Panc1 (cell line): ENCODE measurements around the gene ATP1A3. TPM values are rescaled to one million over a fixed set of nuclear protein-coding genes. Genes with fewer than 3 reads are reported as not detected.
"Not testable (repeated sequence)": the region's sequence is repeated elsewhere in the genome, so short reads cannot be mapped to it uniquely, and the experiment has no call there.

Experiments
- ATAC-seq: fragments of 200-7000 bp; cut with Tn5 transposase; 2 replicates; pipeline ENCODE4 v1.9.1; 2020; ENCODE audit warnings: mild to moderate bottlenecking, moderate library complexity
- BruUV-seq: library from RNA; stranded (reverse); fragments of 400-500 nt; replicated peaks from 2 replicates; lab custom pipeline; 2021; lab: Mats Ljungman, UMichigan
- CTCF ChIA-PET: fragments of 300-600 bp; sonication (Branson Sonifier 250); formaldehyde crosslinking; loops from one replicate; lab custom pipeline; 2022; ENCODE audit warnings: antibody characterized with exemption; lab: Charles Lee
- POLR2A ChIA-PET: fragments of 300-600 bp; sonication (Branson Sonifier 250); formaldehyde crosslinking; loops from one replicate; lab custom pipeline; 2022; ENCODE audit warnings: antibody characterized with exemption; lab: Charles Lee
- DNase-seq: peaks from one replicate; pipeline ENCODE4 v3.0.0-alpha.2; 2010; ENCODE audit warnings: low read depth, low spot score
- H3K27ac ChIP-seq: 2 replicates; pipeline ENCODE4 v1.5.1; 2011; ENCODE audit warnings: mild to moderate bottlenecking, low read length, inconsistent platforms
- H3K27me3 ChIP-seq: fragments of 200-500 bp; sonication (Bioruptor generic); 2 replicates; pipeline ENCODE4 v1.6.0; 2014; ENCODE audit warnings: low read length, inconsistent platforms; ENCODE audit not compliant: control insufficient read depth, insufficient read depth
- H3K36me3 ChIP-seq: fragments of 200-500 bp; sonication (Bioruptor generic); 2 replicates; pipeline ENCODE4 v1.5.1; 2014; ENCODE audit warnings: inconsistent platforms, mild to moderate bottlenecking, low read length, moderate library complexity; ENCODE audit not compliant: control insufficient read depth, insufficient read depth
- H3K4me1 ChIP-seq: 2 replicates; pipeline ENCODE4 v1.5.1; 2011; ENCODE audit warnings: inconsistent platforms, mild to moderate bottlenecking, low read length, moderate library complexity; ENCODE audit not compliant: control insufficient read depth, insufficient read depth
- H3K4me3 ChIP-seq, 2 experiments: 2 replicates each; pipeline ENCODE4 v1.5.1; 2011 to 2012; ENCODE audit warnings: low read depth in 2 of 2, low read length in 2 of 2, mild to moderate bottlenecking in 2 of 2, inconsistent platforms in 1 of 2, moderate library complexity in 1 of 2
- H3K9me3 ChIP-seq: fragments of 200-500 bp; sonication (Bioruptor generic); 2 replicates; pipeline ENCODE4 v1.5.1; 2014; ENCODE audit warnings: low read depth, mild to moderate bottlenecking, inconsistent platforms, low read length, moderate library complexity; ENCODE audit not compliant: control insufficient read depth, insufficient read depth
- CTCF ChIP-seq: fragments of 450-650 bp; IDR thresholded peaks from 2 replicates; pipeline ENCODE4 v1.5.1; 2017; ENCODE audit warnings: mild to moderate bottlenecking
- POLR2AphosphoS5 ChIP-seq: IDR thresholded peaks from 2 replicates; pipeline ENCODE4 v1.6.1; 2012; ENCODE audit warnings: mild to moderate bottlenecking, low read depth, low read length, moderate library complexity
- REST ChIP-seq, 2 experiments: IDR thresholded peaks; 2 replicates each; pipeline ENCODE4 v1.6.1; 2011 to 2012; ENCODE audit warnings: low read depth in 2 of 2, control low read depth in 1 of 2, low read length in 1 of 2, mild to moderate bottlenecking in 1 of 2, moderate library complexity in 1 of 2; ENCODE audit not compliant: insufficient read depth in 1 of 2
- SIN3A ChIP-seq: IDR thresholded peaks from 2 replicates; pipeline ENCODE4 v1.6.1; 2012; ENCODE audit warnings: low read depth, mild to moderate bottlenecking, low read length, moderate library complexity, borderline replicate concordance; ENCODE audit not compliant: insufficient read depth
- TCF7L2 ChIP-seq: IDR thresholded peaks from 2 replicates; pipeline ENCODE4 v1.6.1; 2011; ENCODE audit warnings: mild to moderate bottlenecking, low read depth, low read length, inconsistent platforms
- in situ Hi-C: cut with HindIII; loops from 2 replicates; pipeline ENCODE4 v1.10.0; 2016; ENCODE audit warnings: low sequenced_read_pairs, low pct_unique_long_range_greater_than_20kb
- intact Hi-C: fragments of 100-400 bp; cut with micrococcal nuclease; formaldehyde crosslinking; loops from one replicate; pipeline ENCODE4 v1.10.0; 2022; ENCODE audit not compliant: unreplicated experiment
- total RNA-seq: library from RNA; stranded (reverse); gene quantifications from one replicate; pipeline ENCODE4 v1.2.1, GENCODE V29; 2021; ENCODE audit not compliant: unreplicated experiment

The ATP1A3 gene
- total RNA-seq, 1 experiment from 2014 or later, result 4.9 TPM

GRCh38 chr19:42017040-42017439 is 23.0 kb upstream of the ATP1A3 start:
- Histone ChIP-seq H3K36me3 (no peaks in the 10 kb centered on the region), H3K27me3 (no peaks in the 10 kb centered on the region), H3K4me3 (no peak overlapping the region), H3K27ac (no peak overlapping the region), H3K9me3 (no peaks in the 10 kb centered on the region), H3K4me1 (no peaks in the 10 kb centered on the region)
- ChIA-PET POLR2A (no interaction called here), CTCF (interaction anchor here (0.6 kb wide), 1 partner anchor 129 kb away, joined by 15 read pairs; no protein-coding TSS in a partner anchor)
- ATAC-seq (no peak), DNase-seq (no peak)
- in situ Hi-C loops, result no loop called here
- no peak for TF ChIP-seq POLR2AphosphoS5
- TF ChIP-seq REST (IDR thresholded peaks at IDR 0.05; ENCODE audit: insufficient read depth in 1 of 2, low read depth in 2 of 2, low read length in 1 of 2), result no peak
- TF ChIP-seq SIN3A, result no peak
- TF ChIP-seq CTCF, result no peak
- TF ChIP-seq TCF7L2, result no peak
- intact Hi-C loops, result no loop called here
- BruUV-seq, result no TSS peak

- POLR2A ChIA-PET, H3K4me3 ChIP-seq, intact Hi-C loops, H3K4me1 ChIP-seq, BruUV-seq, H3K27ac ChIP-seq, H3K36me3 ChIP-seq, H3K9me3 ChIP-seq, ATAC-seq, H3K27me3 ChIP-seq, DNase-seq, in situ Hi-C loops: not testable (repeated sequence)
- CTCF ChIA-PET, result interaction anchor here (1.2 kb wide), 1 partner anchor 22 kb away, joined by 4 read pairs; no protein-coding TSS in a partner anchor
Measured at GRCh38 chr19:42012747-42013146, 18.7 kb upstream of the ATP1A3 start.

GRCh38 chr19:42010245-42011126 is 16.5 kb upstream of the ATP1A3 start:
- in situ Hi-C loops (no loop called here), intact Hi-C loops (no loop called here)
- no peak overlapping the region for H3K4me3 ChIP-seq
- no peak for DNase-seq
- no peaks in the 10 kb centered on the region for H3K27me3 ChIP-seq
- no peaks in the 10 kb centered on the region for H3K36me3 ChIP-seq
- H3K9me3 ChIP-seq, result no peaks in the 10 kb centered on the region
- peak overlapping the region; percentile 65; the same call in 1 of the 2 replicates for H3K27ac ChIP-seq
- no peak for ATAC-seq
- H3K4me1 ChIP-seq, result no peaks in the 10 kb centered on the region; the same call in 1 of the 2 replicates
- TF ChIP-seq POLR2AphosphoS5 (no peak), CTCF (no peak), REST (IDR thresholded peaks at IDR 0.05; ENCODE audit: insufficient read depth in 1 of 2, low read depth in 2 of 2, low read length in 1 of 2) (no peak), TCF7L2 (no peak), SIN3A (no peak)
- ChIA-PET POLR2A (no interaction called here), CTCF (no interaction called here)
- no TSS peak for BruUV-seq
